Kasumi-1 (cell line): ENCODE measurements around the gene MEIOB.
"Not testable (repeated sequence)": the region's sequence is repeated elsewhere in the genome, so short reads cannot be mapped to it uniquely, and the experiment has no call there.

Source experiments
- DNase-seq, 2 experiments: peaks; one replicate each; lab custom pipeline; 2025; lab: John Stamatoyannopoulos, UW

MEIOB gene

DNA sequence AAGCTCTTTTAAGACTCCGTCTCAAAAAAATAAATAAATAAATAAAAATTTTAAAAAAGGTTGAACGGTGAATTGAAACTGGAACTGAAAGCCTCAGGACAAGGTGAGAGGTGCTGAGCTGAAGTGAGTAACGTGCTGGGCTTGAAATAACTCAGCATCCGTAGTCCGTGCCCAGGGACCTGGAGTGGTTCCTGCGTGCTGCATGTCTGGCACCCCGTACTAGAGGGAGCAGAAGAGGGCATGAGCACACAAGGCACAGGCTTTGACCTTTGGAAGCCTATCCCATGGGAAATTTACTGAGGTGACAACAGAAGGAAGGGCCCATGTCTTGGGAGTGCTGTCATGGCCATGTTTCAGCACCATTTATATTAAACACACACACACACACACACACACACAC lies 4.5 kb upstream of the MEIOB start:
- DNase-seq, result no peak

GRCh38 chr16:1876066-1876465 lies 4.1 kb upstream of the MEIOB start:
- DNase-seq, result not testable (repeated sequence)

GRCh38 chr16:1874854-1875253 lies 2.9 kb upstream of the MEIOB start:
- DNase-seq, result no peak

DNA sequence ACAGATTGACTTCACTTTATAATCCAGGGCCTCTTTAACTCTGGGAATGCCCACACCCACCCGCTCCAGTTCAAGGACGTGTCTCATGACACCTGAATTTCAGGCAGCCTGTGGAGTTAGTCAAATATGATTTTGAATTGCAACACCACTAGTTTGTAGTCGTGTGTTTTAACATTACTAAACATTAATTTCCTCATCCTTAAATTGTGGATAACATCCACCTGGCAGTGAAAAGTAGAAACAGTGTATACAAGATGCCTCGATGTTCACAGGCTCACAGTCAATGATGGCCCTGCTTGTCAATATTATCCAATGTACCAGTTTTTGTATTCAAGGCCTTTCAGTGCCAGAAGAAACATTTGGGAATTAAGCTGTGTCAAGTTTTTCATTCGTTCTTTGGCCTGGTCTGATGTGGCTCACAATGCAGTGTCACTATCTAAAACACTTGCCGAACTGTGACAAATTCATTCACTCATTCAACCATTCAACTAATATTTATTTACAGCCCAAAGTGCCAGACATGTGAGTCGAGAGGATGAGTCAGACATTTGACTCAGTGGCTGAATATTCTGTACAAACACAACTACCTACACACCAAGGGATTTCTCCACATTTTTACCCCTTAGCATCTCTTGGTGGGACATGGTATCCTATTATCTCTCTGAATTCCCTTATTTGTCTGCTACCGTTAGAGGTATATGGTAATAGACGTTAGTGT lies 1.4 kb downstream of the MEIOB start:
- DNase-seq, result no peak

DNA sequence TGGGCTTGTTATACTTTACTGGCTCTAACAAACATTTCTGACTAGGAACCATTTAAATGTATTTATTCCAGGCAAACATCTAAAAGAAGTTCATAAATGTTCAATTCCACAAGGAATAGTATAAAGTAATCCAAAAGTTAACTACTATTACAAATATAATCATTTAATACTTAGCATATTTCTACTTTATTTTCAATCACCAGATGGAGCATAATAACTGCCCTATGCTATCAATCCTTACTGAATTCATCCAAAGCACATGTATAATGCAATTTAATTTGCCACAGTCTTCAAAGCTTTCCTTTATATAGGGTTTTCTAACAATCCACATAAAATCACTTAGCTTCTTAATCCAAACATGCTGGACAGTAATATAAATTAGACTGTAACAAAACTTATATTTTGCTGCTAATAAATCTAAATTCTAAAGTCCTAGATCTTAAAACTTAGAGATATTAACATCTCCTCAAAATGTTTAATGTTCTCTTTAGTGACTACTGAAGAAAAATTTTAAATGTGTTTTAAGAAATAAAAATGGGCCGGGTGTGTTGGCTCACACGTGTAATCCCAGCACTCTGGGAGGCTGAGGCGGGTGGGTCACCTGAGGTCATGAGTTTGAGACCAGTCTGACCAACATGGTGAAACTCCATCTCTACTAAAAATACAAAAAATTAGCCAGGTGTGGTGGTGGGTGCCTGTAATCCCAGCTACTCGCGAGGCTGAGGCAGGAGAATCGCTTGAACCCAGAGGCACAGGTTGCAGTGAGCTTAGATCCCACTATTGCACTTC lies 5.9 kb downstream of the MEIOB start:
- DNase-seq, result no peak

GRCh38 chr16:1863681-1864460 lies 8.1 kb downstream of the MEIOB start:
- DNase-seq, result peak; percentile 3 to 6

DNA sequence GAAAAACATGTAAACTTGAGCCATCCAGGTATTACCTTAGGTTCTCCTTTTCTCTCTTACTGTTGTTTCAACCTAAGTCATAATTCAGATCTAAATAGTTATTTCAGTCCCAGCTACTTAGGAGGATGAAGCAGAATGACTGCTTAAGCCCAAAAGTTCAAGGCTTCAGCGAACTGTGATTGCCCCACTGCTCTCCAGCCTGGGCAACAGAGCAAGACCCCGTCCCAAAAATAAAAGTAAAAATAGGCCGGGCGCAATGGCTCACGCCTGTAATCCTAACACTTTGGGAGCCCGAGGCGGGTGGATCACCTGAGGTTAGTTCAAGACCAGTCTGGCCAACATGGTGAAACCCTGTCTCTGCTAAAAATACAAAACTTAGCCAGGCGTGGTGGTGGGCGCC lies 9.6 kb downstream of the MEIOB start:
- DNase-seq, result no peak

GRCh38 chr16:1861730-1862129 lies 10.2 kb downstream of the MEIOB start:
- DNase-seq, result no peak

DNA sequence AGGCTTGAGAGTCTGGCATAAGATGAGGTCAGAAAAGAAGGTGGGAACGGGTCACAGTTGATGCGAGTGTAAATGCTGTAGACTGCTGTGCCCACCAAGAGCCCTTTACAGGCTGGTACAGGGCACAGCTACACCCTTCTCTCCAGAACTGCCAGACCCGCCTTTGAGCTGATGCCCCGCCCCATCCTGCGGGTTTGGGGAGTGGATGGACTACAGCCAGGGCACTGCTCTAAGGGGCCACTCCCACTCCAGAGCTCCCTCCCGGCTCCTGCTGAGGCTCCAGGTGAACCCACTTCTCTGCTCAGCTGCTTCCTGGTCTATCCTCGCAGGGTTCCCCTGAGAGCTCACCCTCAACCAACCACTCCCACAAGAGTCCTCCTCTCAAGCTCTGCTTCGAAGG lies 12.3 kb downstream of the MEIOB start:
- DNase-seq, result no peak

DNA sequence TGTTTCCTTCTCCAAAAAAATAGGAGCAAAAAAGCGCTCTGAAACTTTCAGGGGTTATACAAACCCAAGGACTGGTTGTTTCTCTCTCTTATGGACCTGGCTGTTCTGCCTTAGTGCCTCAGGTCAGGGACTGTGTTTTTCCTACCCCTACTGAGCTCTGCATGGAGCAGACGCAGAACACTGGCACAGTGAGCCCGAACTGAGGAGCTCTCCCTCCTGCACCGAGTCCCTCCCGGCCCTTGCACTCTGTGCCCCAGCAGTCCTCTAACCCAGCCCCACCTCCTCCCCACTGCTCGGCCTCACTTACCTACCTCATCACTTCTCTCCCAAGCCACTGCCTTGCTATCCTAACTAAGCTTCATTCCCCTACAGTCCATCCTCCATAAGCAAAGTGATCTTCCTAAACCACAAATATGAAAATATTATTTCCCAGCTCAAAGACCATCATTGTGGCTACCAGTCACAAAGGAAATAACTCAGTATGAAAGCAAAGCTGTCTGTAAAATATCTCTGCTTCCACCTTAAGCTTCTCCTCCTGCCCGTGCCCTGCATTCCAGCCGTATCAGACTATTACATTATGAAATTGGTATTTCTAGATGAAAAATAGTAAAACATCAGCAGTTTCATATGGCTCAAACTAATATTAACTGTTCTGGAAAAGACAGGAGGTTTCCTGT lies 13.6 kb downstream of the MEIOB start:
- no peak for DNase-seq

- DNase-seq, result no peak
Measured at GRCh38 chr16:1857433-1858097, 14.4 kb downstream of the MEIOB start.

- no peak for DNase-seq
Measured at GRCh38 chr16:1851793-1852192, 20.2 kb downstream of the MEIOB start.

GRCh38 chr16:1850981-1851380 lies 21.0 kb downstream of the MEIOB start:
- DNase-seq, result no peak

- no peak for DNase-seq
Measured at GRCh38 chr16:1846416-1846815, 25.5 kb downstream of the MEIOB start.

- no peak for DNase-seq
Measured at GRCh38 chr16:1845985-1846384, 26.0 kb downstream of the MEIOB start.

- no peak for DNase-seq
Measured at GRCh38 chr16:1839554-1839953, 32.4 kb downstream of the MEIOB start.

DNA sequence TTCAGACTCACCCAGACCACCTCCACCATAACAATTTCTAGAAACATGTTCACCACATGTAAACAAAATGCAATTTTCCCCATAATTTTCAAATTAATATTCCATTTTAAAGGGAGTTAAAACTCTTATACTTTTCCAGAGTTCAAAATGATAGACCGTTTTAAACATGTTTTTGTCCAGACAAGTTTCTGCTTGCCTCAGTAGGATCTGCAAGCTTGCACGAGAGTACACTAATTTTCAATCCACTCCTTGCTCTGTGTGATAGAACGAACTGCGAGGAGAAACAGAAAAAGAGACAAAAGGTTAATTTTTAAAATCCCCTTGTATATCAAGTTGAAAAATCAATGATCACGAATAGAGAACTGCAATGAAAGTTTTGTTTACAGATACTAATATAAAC lies 37.9 kb downstream of the MEIOB start:
- no peak for DNase-seq

- DNase-seq, result no peak
Measured at GRCh38 chr16:1832838-1833454, 39.0 kb downstream of the MEIOB start.

- DNase-seq, result no peak
Measured at GRCh38 chr16:1831186-1832075, 40.5 kb downstream of the MEIOB start.

- no peak for DNase-seq
Measured at GRCh38 chr16:1830213-1830612, 41.8 kb downstream of the MEIOB start.
